Fibroblast of gingiva (primary cell): ENCODE data around the gene RACGAP1.
"Not testable (repeated sequence)": the region's sequence is repeated elsewhere in the genome, so short reads cannot be mapped to it uniquely, and the experiment has no call there.

ENCODE experiments used
- DNase-seq: peaks from one replicate; pipeline ENCODE4 v3.0.0-alpha.2; 2011; ENCODE audit warnings: low read depth

Gene RACGAP1

GRCh38 chr12:50055831-50056638 lies 30.7 kb upstream of the RACGAP1 start:
- DNase-seq = no peak

GRCh38 chr12:50053583-50053982 lies 28.3 kb upstream of the RACGAP1 start:
- DNase-seq = no peak

GRCh38 chr12:50052964-50053363 lies 27.7 kb upstream of the RACGAP1 start:
- DNase-seq = no peak

GRCh38 chr12:50052544-50052943 lies 27.2 kb upstream of the RACGAP1 start:
- DNase-seq = no peak

- DNase-seq = no peak
Observed at GRCh38 chr12:50051101-50051806, 26.0 kb upstream of the RACGAP1 start.

- peak; percentile 66 for DNase-seq
Observed at GRCh38 chr12:50050410-50051098, 25.3 kb upstream of the RACGAP1 start.

- DNase-seq = no peak
Observed at GRCh38 chr12:50050119-50050385, 24.8 kb upstream of the RACGAP1 start.

- no peak for DNase-seq
Observed at GRCh38 chr12:50049254-50050118, 24.2 kb upstream of the RACGAP1 start.

GRCh38 chr12:50047693-50048250 lies 22.5 kb upstream of the RACGAP1 start:
- no peak for DNase-seq

GRCh38 chr12:50043854-50044253 lies 18.6 kb upstream of the RACGAP1 start:
- DNase-seq = no peak

GRCh38 chr12:50043308-50043707 lies 18.0 kb upstream of the RACGAP1 start:
- no peak for DNase-seq

- DNase-seq = no peak
Observed at GRCh38 chr12:50042693-50043092, 17.4 kb upstream of the RACGAP1 start.

GRCh38 chr12:50041962-50042361 lies 16.7 kb upstream of the RACGAP1 start:
- no peak for DNase-seq

- DNase-seq = no peak
Observed at GRCh38 chr12:50041062-50041860, 16.0 kb upstream of the RACGAP1 start.

GRCh38 chr12:50040657-50041056 lies 15.4 kb upstream of the RACGAP1 start:
- no peak for DNase-seq

- peak; percentile 54 for DNase-seq
Observed at GRCh38 chr12:50039151-50039835, 14.0 kb upstream of the RACGAP1 start.

GRCh38 chr12:50038336-50038735 lies 13.0 kb upstream of the RACGAP1 start:
- no peak for DNase-seq

GRCh38 chr12:50032854-50033581 lies 7.7 kb upstream of the RACGAP1 start:
- no peak for DNase-seq

- no peak for DNase-seq
Observed at GRCh38 chr12:50032515-50032853, 7.2 kb upstream of the RACGAP1 start.

GRCh38 chr12:50030449-50030848 lies 5.2 kb upstream of the RACGAP1 start:
- not testable (repeated sequence) for DNase-seq
